HEK293T (cell line): ENCODE results near the gene CARD14.

Source experiments
- BHLHE40 ChIP-seq: fragments of 450-650 bp; IDR thresholded peaks from 2 replicates; pipeline ENCODE4 v1.6.1; 2016; ENCODE audit warnings: mild to moderate bottlenecking, moderate library complexity, borderline replicate concordance
- FOXK2 ChIP-seq: fragments of 450-650 bp; IDR thresholded peaks from 2 replicates; pipeline ENCODE4 v1.6.1; 2016; ENCODE audit warnings: mild to moderate bottlenecking

DNA sequence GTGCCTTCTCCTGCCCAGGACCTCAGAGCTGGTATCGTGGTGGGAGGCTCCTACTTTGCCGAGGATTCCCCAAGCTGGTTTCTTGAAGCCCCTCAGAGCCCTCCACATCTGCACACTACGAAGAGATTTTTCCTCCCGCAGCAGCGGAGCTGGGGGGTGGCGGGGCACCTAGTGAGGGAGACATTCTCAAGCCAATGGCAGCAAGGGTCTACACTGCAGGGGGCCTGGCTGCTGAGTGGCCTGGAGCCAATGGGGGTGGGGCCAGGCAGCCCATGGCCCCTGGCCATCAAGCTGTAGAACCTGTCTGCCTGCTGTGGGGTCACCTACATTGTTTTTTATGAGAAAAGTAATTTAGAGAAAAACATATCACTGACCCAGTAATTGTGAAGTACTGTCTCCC lies 55.4 kb downstream of the CARD14 start:
- TF ChIP-seq FOXK2 (no peak), BHLHE40 (no peak)
